Cardiac septum (tissue), 1 donor: Measurements from ENCODE around the gene TAOK2. TPM values are rescaled to one million over a fixed set of nuclear protein-coding genes. Genes with fewer than 3 reads are reported as not detected.
"Not testable (repeated sequence)": the region's sequence is repeated elsewhere in the genome, so short reads cannot be mapped to it uniquely, and the experiment has no call there.

Experiments used
- DNase-seq: peaks from one replicate; pipeline ENCODE4 v3.0.0-alpha.2; 2020; ENCODE audit warnings: low spot score
- intact Hi-C: fragments of 100-400 bp; cut with DNase I; formaldehyde crosslinking; loops from one replicate; pipeline ENCODE4 v1.14.0; 2022
- total RNA-seq: library from RNA; stranded (reverse); fragmentation: NEBNext Ultra II Directional; extraction: Animal tissue kit (Norgen Biotek cat#: 25700); gene quantifications from one replicate; pipeline ENCODE4 v1.2.1, GENCODE V29; 2021
- donor health status: DM: no; HTN: no; CAD: no.

TAOK2 gene
- total RNA-seq, 1 donor from 2014 or later: 38.9 TPM

- no peak for DNase-seq
- intact Hi-C loops: no loop called here
Measured at GRCh38 chr16:30010844-30011713, 37.4 kb downstream of the TAOK2 start, which contains the start of gene DOC2A. TSS of gene DOC2A (minus strand) at chr16:30011027. CDS start at chr16:30010222, 805 bp downstream.

DNA sequence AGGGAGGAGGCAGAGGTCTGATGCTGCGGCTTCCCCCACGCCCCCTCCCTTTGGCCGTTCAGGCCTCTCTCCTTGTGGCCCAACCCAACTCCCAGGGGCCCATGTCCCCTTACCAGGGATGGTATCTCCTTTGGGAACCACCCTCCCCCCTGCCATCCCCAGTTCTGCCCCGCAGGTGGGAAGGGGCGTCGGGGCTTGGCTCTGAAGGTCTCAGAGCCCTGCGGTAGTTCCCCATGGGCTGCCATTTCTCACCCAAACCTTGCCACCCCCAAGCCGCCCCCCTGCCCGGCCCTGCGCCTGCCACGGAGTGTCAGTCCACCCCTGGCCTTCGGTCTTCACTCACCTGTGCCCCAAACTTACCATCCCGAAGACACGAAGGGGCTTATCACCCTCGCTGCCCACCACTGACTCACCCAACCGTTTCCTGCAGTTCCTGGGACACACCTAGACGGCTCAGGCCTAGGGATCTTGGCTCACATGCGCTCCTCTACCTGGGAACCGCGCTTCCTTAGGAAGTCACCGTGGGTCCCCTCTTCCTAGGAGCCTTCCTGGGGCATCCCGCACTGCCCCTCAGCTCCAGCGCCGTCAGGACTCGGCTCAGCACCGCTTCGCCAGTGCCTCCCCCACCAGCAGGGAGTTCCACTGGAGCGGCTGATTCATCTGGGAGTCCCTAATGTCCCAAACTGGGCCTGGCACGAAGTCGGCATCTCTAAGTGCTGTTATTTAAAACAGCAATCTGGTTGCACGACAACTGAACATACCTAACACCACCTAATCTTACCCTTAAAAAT is 38.2 kb downstream of the TAOK2 start:
- intact Hi-C loops: no loop called here

DNA sequence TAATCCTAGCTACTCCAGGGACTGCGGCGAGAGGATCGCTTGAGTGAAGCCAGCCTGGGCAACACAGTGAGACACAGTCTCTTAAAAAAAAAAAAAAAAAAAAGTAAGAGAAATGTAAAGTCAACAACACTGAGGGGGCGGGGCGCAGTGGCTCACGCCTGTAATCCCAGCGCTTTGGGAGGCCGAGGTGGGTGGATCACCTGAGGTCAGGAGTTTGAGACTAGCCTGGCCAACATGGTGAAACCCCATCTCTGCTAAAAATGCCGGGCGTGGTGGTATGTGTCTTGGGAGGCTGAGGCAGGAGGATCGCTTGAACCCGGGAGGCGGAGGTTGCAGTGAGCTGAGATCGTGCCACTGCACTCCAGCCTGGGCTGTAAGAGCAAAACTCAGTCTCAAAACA is 38.9 kb downstream of the TAOK2 start:
- intact Hi-C loops, DNase-seq: not testable (repeated sequence)

More for the DNA sequence above, 38.2 kb downstream of the TAOK2 start:
- no peak for DNase-seq

DNA sequence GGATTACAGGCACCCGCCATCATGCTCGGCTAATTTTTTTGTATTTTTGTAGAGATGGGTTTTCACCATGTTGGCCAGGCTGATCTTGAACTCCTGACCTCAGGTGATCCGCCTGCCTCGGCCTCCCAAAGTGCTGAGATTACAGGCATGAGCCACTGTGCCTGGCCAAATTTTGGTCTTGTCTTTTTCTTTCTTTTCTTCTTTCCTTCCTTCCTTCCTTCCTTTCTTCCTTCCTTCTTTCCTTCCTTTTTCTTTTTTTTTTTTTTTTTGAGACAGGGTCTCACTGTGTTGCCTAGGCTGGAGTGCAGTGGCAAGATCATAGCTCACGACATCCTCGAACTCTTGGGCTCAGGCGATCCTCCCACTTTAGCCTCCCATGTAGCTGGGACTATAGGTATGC is 41.8 kb downstream of the TAOK2 start:
- DNase-seq, intact Hi-C loops: not testable (repeated sequence)

DNA sequence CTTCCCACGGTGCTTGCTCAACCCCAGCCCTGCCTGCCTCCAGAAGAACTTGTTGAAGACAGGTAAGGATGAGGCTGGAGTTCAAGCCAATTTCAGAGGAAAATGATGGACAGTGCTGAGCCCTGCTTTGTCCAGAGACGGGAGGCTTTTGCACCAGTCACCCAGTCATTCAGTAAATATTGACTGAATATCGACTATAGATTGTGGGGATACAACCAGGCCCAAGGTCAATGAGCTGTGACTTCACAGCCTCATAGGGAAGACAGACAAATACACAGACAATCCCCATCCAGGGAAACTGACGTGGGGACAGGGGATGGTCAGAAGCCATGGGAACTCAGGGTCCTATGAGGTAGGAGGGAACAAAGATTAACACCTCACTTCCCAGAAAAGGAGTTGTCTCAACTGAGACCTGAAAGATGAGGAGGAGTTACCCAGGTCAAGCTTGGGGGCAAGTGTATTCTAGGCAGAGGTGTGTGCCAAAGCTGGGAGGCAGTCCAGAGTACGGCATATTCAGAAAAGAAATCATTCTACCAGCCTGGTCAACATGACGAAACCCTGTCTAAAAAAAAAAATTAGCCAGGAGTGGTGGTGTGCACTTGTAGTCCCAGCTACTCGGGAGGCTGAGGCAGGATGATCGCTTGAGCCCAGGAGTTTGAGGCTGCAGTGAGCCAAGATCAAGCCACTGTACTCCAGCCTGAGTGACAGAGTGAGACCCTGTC is 43.0 kb downstream of the TAOK2 start:
- intact Hi-C loops: no loop called here
- DNase-seq: no peak

DNA sequence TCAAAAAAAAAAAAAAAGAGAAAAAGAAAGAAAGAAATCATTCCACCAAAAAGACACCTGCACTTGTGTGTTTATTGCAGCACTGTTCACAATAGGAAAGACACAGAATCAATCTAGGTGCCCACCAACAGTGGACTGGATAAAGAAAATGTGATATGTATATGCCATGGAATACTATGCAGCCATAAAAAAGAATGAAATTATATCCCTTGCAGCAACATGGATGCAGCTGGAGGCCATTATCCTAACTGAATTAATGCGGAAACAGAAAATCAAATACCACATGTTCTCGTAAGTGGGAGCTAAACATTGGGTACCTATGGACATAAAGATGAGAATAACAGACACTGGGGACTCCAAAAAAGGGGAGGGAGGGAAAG is 43.6 kb downstream of the TAOK2 start:
- no peak for DNase-seq
- intact Hi-C loops: no loop called here

GRCh38 chr16:30017937-30018336 is 44.3 kb downstream of the TAOK2 start:
- intact Hi-C loops, DNase-seq: not testable (repeated sequence)

GRCh38 chr16:30018731-30019158 is 45.1 kb downstream of the TAOK2 start:
- no peak for DNase-seq
- intact Hi-C loops: no loop called here

GRCh38 chr16:30022887-30023286 is 49.2 kb downstream of the TAOK2 start, which contains the start of gene C16orf92:
TSS of gene C16orf92 (plus strand) at chr16:30023198. CDS start at chr16:30023341, 143 bp downstream.
- intact Hi-C loops: loop anchor here (5.0 kb wide), 1 partner anchor 321 kb away; no protein-coding TSS in a partner anchor
- no peak for DNase-seq

- no peak for DNase-seq
- intact Hi-C loops: loop anchor here (5.0 kb wide), 1 partner anchor 321 kb away; no protein-coding TSS in a partner anchor
Measured at GRCh38 chr16:30023586-30023985, 49.9 kb downstream of the TAOK2 start.

DNA sequence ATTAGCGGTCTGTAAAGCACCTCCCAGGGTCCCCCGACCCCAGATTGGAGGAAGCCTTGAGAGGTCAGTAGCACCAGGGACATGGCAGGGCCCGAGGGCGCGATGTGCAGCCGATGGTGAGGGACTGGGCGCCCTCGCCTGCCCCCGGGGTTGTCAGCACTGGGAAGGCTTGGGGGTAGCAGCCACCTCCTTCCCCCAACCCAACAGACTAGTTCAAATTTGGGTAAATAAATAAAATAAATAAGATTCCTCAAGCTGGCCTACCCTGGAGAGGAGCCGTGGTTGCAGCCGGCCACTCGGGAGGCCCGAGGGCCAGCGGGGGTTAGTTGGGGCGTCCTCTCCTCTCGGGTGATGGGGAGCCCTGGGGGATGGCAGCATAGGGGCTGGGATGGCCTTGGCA is 50.8 kb downstream of the TAOK2 start:
- no peak for DNase-seq
- intact Hi-C loops: loop anchor here (5.0 kb wide), 1 partner anchor 322 kb away; no protein-coding TSS in a partner anchor

DNA sequence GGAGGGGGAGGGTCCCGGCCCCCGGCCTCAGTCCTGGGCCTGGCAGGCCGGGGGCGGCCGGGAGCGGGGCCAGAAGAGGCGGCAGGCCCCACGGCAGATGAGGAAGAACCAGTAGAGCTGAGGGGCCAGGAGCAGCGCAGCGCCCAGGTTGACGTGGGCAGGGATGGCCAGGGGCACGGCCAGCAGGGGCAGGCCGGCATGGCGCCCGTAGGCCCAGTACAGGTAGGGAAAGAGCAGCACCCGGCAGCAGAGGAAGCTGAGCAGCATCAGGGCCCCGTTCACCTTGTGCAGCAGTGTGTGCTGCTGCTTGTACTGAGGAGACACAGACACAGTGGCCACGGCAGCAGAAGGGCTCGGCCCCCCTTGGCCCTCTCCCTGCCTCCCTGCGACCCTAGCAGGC is 51.5 kb downstream of the TAOK2 start:
- intact Hi-C loops: no loop called here
- DNase-seq: no peak

GRCh38 chr16:30025574-30025973 is 51.9 kb downstream of the TAOK2 start:
- intact Hi-C loops: no loop called here
- DNase-seq: no peak

DNA sequence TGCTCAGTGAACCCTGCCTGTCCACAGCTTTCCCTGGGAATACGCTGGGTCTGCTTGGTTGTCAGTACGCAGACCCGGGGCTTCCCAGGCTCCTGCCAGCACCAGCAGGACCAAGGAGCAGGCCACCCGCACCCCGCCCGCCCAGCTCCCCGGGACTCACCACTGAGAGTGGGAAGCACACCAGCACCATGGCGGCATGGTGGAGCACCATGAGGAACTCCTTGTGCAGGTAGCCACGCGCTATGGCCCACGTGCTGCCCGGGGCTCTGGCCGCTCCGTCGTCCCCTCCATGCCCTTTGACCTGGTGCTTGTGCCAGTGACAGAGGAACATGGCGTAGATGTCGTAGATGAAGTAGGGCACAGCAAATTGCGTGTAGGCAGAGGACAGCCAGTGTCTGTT is 52.8 kb downstream of the TAOK2 start:
- intact Hi-C loops: no loop called here
- DNase-seq: no peak

DNA sequence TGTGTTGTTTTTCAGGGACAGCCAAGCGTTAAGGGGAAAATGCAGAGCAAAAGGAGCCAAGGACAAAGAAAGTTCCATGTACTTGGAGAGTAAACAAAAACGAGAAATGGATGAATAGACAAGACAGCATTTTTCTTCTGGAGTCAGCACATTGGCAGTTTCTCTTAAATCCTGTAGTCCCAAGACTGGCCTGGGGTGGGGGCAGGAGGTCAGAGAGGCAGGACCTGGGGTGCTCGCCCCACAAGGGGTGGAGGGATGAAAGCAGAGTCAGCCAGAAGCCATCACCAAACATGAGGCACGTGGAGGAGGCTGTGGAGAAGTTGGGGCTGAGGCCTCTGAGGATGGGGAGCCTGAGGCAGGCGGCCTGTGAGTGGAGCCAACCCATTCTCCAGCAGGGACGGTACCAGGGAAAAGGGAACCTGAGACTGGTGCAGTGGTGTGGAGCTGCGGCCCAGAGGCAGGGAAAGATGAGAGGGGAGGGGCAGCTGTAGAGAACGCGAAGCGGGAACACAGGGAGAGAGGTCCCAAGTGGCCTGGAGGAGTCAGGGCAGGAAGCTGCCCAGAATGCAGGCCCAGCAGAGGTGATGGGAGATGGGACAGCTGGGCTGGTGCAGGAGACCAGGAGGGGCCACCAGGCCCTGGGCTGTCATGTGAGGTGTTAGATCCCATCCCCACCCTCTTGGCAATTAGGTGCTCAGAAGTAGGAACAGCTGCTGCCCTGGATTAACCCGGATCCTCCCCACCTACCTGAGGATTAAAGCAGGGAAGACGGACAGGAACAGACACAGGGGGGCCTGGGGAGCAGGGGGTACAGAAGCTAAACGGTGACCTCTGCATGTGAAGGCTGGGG is 54.1 kb downstream of the TAOK2 start:
- DNase-seq: no peak
- intact Hi-C loops: no loop called here

- DNase-seq: no peak
Measured at GRCh38 chr16:30028438-30029076, 54.9 kb downstream of the TAOK2 start.

GRCh38 chr16:30030011-30030685 is 56.5 kb downstream of the TAOK2 start:
- intact Hi-C loops: no loop called here
- no peak for DNase-seq

More at GRCh38 chr16:30028438-30029076, 54.9 kb downstream of the TAOK2 start:
- intact Hi-C loops: no loop called here
